Thymus (tissue), 11 donors: ENCODE data around the gene UBASH3B. TPM values are rescaled to one million over a fixed set of nuclear protein-coding genes. Genes with fewer than 3 reads are reported as not detected.

Source experiments
- DNase-seq, 9 donors: peaks; one replicate each; pipeline ENCODE4 v3.0.0-alpha.2; 2013; ENCODE audit warnings: low spot score in 9 of 9, low read depth in 6 of 9, missing footprints in 1 of 9
- H3K27ac ChIP-seq, 2 donors: one replicate each; pipeline ENCODE4 v1.5.1; 2013; ENCODE audit warnings: control low read depth in 1 of 2, low read depth in 1 of 2, low read length in 1 of 2, mild to moderate bottlenecking in 1 of 2, moderate library complexity in 1 of 2
- H3K27me3 ChIP-seq, 2 donors: one replicate each; pipeline ENCODE4 v1.5.1; 2013; ENCODE audit warnings: low read length in 1 of 2; ENCODE audit not compliant: control insufficient read depth in 2 of 2, insufficient read depth in 1 of 2
- H3K36me3 ChIP-seq, 2 donors: one replicate each; pipeline ENCODE4 v1.5.1; 2013; ENCODE audit warnings: low read length in 1 of 2, mild to moderate bottlenecking in 1 of 2, moderate library complexity in 1 of 2; ENCODE audit not compliant: control insufficient read depth in 2 of 2, insufficient read depth in 2 of 2
- H3K4me1 ChIP-seq, 2 donors: one replicate each; pipeline ENCODE4 v1.5.1; 2013; ENCODE audit warnings: low read length in 2 of 2; ENCODE audit not compliant: control insufficient read depth in 2 of 2, insufficient read depth in 2 of 2
- H3K4me3 ChIP-seq, 2 donors: one replicate each; pipeline ENCODE4 v1.5.1; 2013; ENCODE audit warnings: low read length in 2 of 2, control low read depth in 1 of 2, mild to moderate bottlenecking in 1 of 2
- H3K9me3 ChIP-seq, 2 donors: one replicate each; pipeline ENCODE4 v1.5.1; 2013; ENCODE audit warnings: low read length in 1 of 2, mild to moderate bottlenecking in 1 of 2; ENCODE audit not compliant: control insufficient read depth in 2 of 2, insufficient read depth in 1 of 2
- WGBS: extraction: QIAGEN DNeasy Blood & Tissue Kit; methylation state at CpG from one replicate; pipeline ENCODE4 v1.1.7; 2013; 5-methylcytosine and 5-hydroxymethylcytosine counted together
- polyA plus RNA-seq: library from polyadenylated mRNA; stranded (reverse); fragments of 200-250 nt; gene quantifications from one replicate; pipeline ENCODE4 v1.2.3, GENCODE V29; 2013
- total RNA-seq: library from RNA; stranded (reverse); fragments of 120-200 nt; gene quantifications from one replicate; pipeline ENCODE4 v1.2.4, GENCODE V29; 2013
- donor health status: healthy.

The UBASH3B gene
- total and polyA plus RNA-seq, 2 donors, result 11.2 to 14.8 TPM

- no peaks in the 10 kb centered on the region for H3K27me3 ChIP-seq
- no peaks in the 10 kb centered on the region for H3K9me3 ChIP-seq
- DNase-seq, result no peak
- H3K36me3 ChIP-seq, result peaks cover 0 to 2% of the 10 kb centered on the region in 2 donors
- peak overlapping the region; percentile 72 to 78 for H3K27ac ChIP-seq
- H3K4me1 ChIP-seq, result peaks cover 63 to 77% of the 10 kb centered on the region in 2 donors
- no peak overlapping the region for H3K4me3 ChIP-seq
- 51% methylated on average over 11 of the region's 11 CpGs for WGBS
Observed at GRCh38 chr11:122715548-122716440, 60.3 kb downstream of the UBASH3B start.

GRCh38 chr11:122717264-122717867, 61.8 kb downstream of the UBASH3B start:
- DNase-seq, result peak in 3 of 9 donors; percentile 54 to 80 (median 59)
- peak overlapping the region; percentile 48 to 78 for H3K27ac ChIP-seq
- WGBS, result 10% methylated on average over 9 of the region's 9 CpGs
- no peaks in the 10 kb centered on the region for H3K9me3 ChIP-seq
- peaks cover 62 to 78% of the 10 kb centered on the region in 2 donors for H3K4me1 ChIP-seq
- H3K36me3 ChIP-seq, result peaks cover 0 to 2% of the 10 kb centered on the region in 2 donors
- H3K27me3 ChIP-seq, result no peaks in the 10 kb centered on the region
- no peak overlapping the region for H3K4me3 ChIP-seq

GRCh38 chr11:122720107-122720881, 64.8 kb downstream of the UBASH3B start:
- DNase-seq, result no peak
- Histone ChIP-seq H3K36me3 (peaks cover 0 to 2% of the 10 kb centered on the region in 2 donors), H3K4me1 (peaks cover 78 to 88% of the 10 kb centered on the region in 2 donors), H3K9me3 (no peaks in the 10 kb centered on the region), H3K27ac (peak overlapping the region; percentile 37 to 38), H3K27me3 (no peaks in the 10 kb centered on the region), H3K4me3 (no peak overlapping the region)
- 86% methylated on average over 7 of the region's 7 CpGs for WGBS

- 68% methylated on average over 5 of the region's 5 CpGs for WGBS
- H3K36me3 ChIP-seq, result peaks cover 0 to under 1% of the 10 kb centered on the region in 2 donors
- H3K27me3 ChIP-seq, result no peaks in the 10 kb centered on the region
- no peak for DNase-seq
- no peak overlapping the region for H3K4me3 ChIP-seq
- no peaks in the 10 kb centered on the region for H3K9me3 ChIP-seq
- H3K27ac ChIP-seq, result peak overlapping the region in 1 of 2 donors; percentile 92
- H3K4me1 ChIP-seq, result peaks cover 69 to 88% of the 10 kb centered on the region in 2 donors
Observed at GRCh38 chr11:122721201-122721963, 65.9 kb downstream of the UBASH3B start.

- 70% methylated on average over 2 of the region's 2 CpGs for WGBS
- H3K27ac ChIP-seq, result peak overlapping the region; percentile 84 to 92
Observed at GRCh38 chr11:122721964-122722266, 66.4 kb downstream of the UBASH3B start.

GRCh38 chr11:122723106-122723505, 67.6 kb downstream of the UBASH3B start:
- Histone ChIP-seq H3K36me3 (no peaks in the 10 kb centered on the region), H3K9me3 (no peaks in the 10 kb centered on the region), H3K27me3 (no peaks in the 10 kb centered on the region), H3K4me3 (no peak overlapping the region), H3K4me1 (peaks cover 66 to 88% of the 10 kb centered on the region in 2 donors), H3K27ac (peak overlapping the region; percentile 58 to 73)
- DNase-seq, result no peak
- 78% methylated on average over 4 of the region's 4 CpGs for WGBS

More at GRCh38 chr11:122721964-122722266, 66.4 kb downstream of the UBASH3B start:
- Histone ChIP-seq H3K9me3 (no peaks in the 10 kb centered on the region), H3K4me3 (no peak overlapping the region), H3K36me3 (no peaks in the 10 kb centered on the region), H3K4me1 (peaks cover 69 to 88% of the 10 kb centered on the region in 2 donors), H3K27me3 (no peaks in the 10 kb centered on the region)
- peak in 1 of 9 donors; percentile 73 for DNase-seq

GRCh38 chr11:122723576-122723975, 68.1 kb downstream of the UBASH3B start:
- DNase-seq, result no peak
- H3K9me3 ChIP-seq, result no peaks in the 10 kb centered on the region
- 36% methylated on average over 3 of the region's 3 CpGs for WGBS
- peaks cover 70 to 90% of the 10 kb centered on the region in 2 donors for H3K4me1 ChIP-seq
- no peaks in the 10 kb centered on the region for H3K27me3 ChIP-seq
- peak overlapping the region in 1 of 2 donors; percentile 73 for H3K27ac ChIP-seq
- no peak overlapping the region for H3K4me3 ChIP-seq
- H3K36me3 ChIP-seq, result no peaks in the 10 kb centered on the region

GRCh38 chr11:122724520-122724919, 69.0 kb downstream of the UBASH3B start:
- peaks cover 77 to 99% of the 10 kb centered on the region in 2 donors for H3K4me1 ChIP-seq
- no peak for DNase-seq
- 79% methylated on average over 6 of the region's 6 CpGs for WGBS

More at GRCh38 chr11:122724520-122724919, 69.0 kb downstream of the UBASH3B start:
- H3K4me3 ChIP-seq, result no peak overlapping the region
- H3K27ac ChIP-seq, result peak overlapping the region in 1 of 2 donors; percentile 36
- H3K9me3 ChIP-seq, result no peaks in the 10 kb centered on the region
- no peaks in the 10 kb centered on the region for H3K36me3 ChIP-seq
- H3K27me3 ChIP-seq, result no peaks in the 10 kb centered on the region
